Duodenal mucosa (tissue), 2 donors: Measurements from ENCODE around the gene TREX2.

ENCODE experiments used
- H3K27ac ChIP-seq: one replicate; pipeline ENCODE4 v1.7.0; 2013; ENCODE audit warnings: low read depth, low read length
- H3K27me3 ChIP-seq, 2 donors: one replicate each; pipeline ENCODE4 v1.7.0; 2013; ENCODE audit warnings: low read length in 2 of 2, control low read depth in 1 of 2; ENCODE audit not compliant: insufficient read depth in 2 of 2, control insufficient read depth in 1 of 2
- H3K36me3 ChIP-seq, 2 donors: one replicate each; pipeline ENCODE4 v1.7.0; 2013; ENCODE audit warnings: low read length in 2 of 2, control low read depth in 1 of 2; ENCODE audit not compliant: insufficient read depth in 2 of 2, control insufficient read depth in 1 of 2
- H3K4me1 ChIP-seq, 2 donors: one replicate each; pipeline ENCODE4 v1.7.0; 2013; ENCODE audit warnings: low read length in 2 of 2, control low read depth in 1 of 2; ENCODE audit not compliant: insufficient read depth in 2 of 2, control insufficient read depth in 1 of 2
- H3K4me3 ChIP-seq, 2 donors: one replicate each; pipeline ENCODE4 v1.7.0; 2013; ENCODE audit warnings: low read length in 2 of 2, low read depth in 1 of 2
- H3K9ac ChIP-seq, 2 donors: one replicate each; pipeline ENCODE4 v1.7.0; 2013; ENCODE audit warnings: low read length in 2 of 2, low read depth in 1 of 2
- H3K9me3 ChIP-seq, 2 donors: one replicate each; pipeline ENCODE4 v1.7.0; 2013; ENCODE audit warnings: low read length in 2 of 2, control low read depth in 1 of 2; ENCODE audit not compliant: control insufficient read depth in 1 of 2

Gene TREX2

GRCh38 chrX:153445856-153446635 lies at the start of gene TREX2:
TSS of gene TREX2 (minus strand) at chrX:153446056. CDS start at chrX:153445430, 626 bp downstream.
- Histone ChIP-seq H3K27ac (no peak within 1 kb of the TSS), H3K4me3 (no peak within 1 kb of the TSS), H3K9me3 (no peaks in the 10 kb centered on the region), H3K27me3 (no peaks in the 10 kb centered on the region), H3K9ac (no peak within 1 kb of the TSS), H3K36me3 (peaks cover 0 to 4% of the 10 kb centered on the region in 2 donors), H3K4me1 (no peaks in the 10 kb centered on the region)

- no peaks in the 10 kb centered on the region for H3K36me3 ChIP-seq
- no peak overlapping the region for H3K4me3 ChIP-seq
- H3K27me3 ChIP-seq, result no peaks in the 10 kb centered on the region
- no peaks in the 10 kb centered on the region for H3K4me1 ChIP-seq
- H3K27ac ChIP-seq, result no peak overlapping the region
- H3K9ac ChIP-seq, result no peak overlapping the region
- no peaks in the 10 kb centered on the region for H3K9me3 ChIP-seq
Measured at GRCh38 chrX:153495362-153495751, 49.5 kb upstream of the TREX2 start.

GRCh38 chrX:153494541-153495361 lies 48.9 kb upstream of the TREX2 start, which contains the start of gene BGN:
TSS of gene BGN (plus strand) at chrX:153494980. CDS start at chrX:153504632, 9,652 bp downstream.
- no peaks in the 10 kb centered on the region for H3K4me1 ChIP-seq
- no peaks in the 10 kb centered on the region for H3K27me3 ChIP-seq
- no peak within 1 kb of the TSS for H3K27ac ChIP-seq
- no peaks in the 10 kb centered on the region for H3K9me3 ChIP-seq
- H3K4me3 ChIP-seq, result no peak within 1 kb of the TSS
- H3K36me3 ChIP-seq, result no peaks in the 10 kb centered on the region
- no peak within 1 kb of the TSS for H3K9ac ChIP-seq

- no peak overlapping the region for H3K9ac ChIP-seq
- H3K27ac ChIP-seq, result no peak overlapping the region
- H3K4me1 ChIP-seq, result no peaks in the 10 kb centered on the region
- no peak overlapping the region for H3K4me3 ChIP-seq
- H3K9me3 ChIP-seq, result no peaks in the 10 kb centered on the region
- H3K27me3 ChIP-seq, result no peaks in the 10 kb centered on the region
- H3K36me3 ChIP-seq, result no peaks in the 10 kb centered on the region
Measured at GRCh38 chrX:153494061-153494460, 48.2 kb upstream of the TREX2 start.

GRCh38 chrX:153493085-153493484 lies 47.2 kb upstream of the TREX2 start:
- Histone ChIP-seq H3K36me3 (no peaks in the 10 kb centered on the region), H3K4me1 (no peaks in the 10 kb centered on the region), H3K9ac (no peak overlapping the region), H3K27ac (no peak overlapping the region), H3K9me3 (no peaks in the 10 kb centered on the region), H3K4me3 (no peak overlapping the region), H3K27me3 (no peaks in the 10 kb centered on the region)

- H3K9me3 ChIP-seq, result no peaks in the 10 kb centered on the region
- no peaks in the 10 kb centered on the region for H3K36me3 ChIP-seq
- H3K9ac ChIP-seq, result no peak overlapping the region
- H3K4me1 ChIP-seq, result no peaks in the 10 kb centered on the region
- H3K27ac ChIP-seq, result no peak overlapping the region
- no peak overlapping the region for H3K4me3 ChIP-seq
- no peaks in the 10 kb centered on the region for H3K27me3 ChIP-seq
Measured at GRCh38 chrX:153492543-153492942, 46.7 kb upstream of the TREX2 start.

- H3K4me1 ChIP-seq, result no peaks in the 10 kb centered on the region
- no peak overlapping the region for H3K27ac ChIP-seq
- H3K9ac ChIP-seq, result no peak overlapping the region
- H3K4me3 ChIP-seq, result no peak overlapping the region
- H3K9me3 ChIP-seq, result no peaks in the 10 kb centered on the region
- no peaks in the 10 kb centered on the region for H3K36me3 ChIP-seq
- H3K27me3 ChIP-seq, result no peaks in the 10 kb centered on the region
Measured at GRCh38 chrX:153491918-153492317, 46.1 kb upstream of the TREX2 start.

- H3K27me3 ChIP-seq, result no peaks in the 10 kb centered on the region
- no peak overlapping the region for H3K9ac ChIP-seq
- H3K27ac ChIP-seq, result no peak overlapping the region
Measured at GRCh38 chrX:153491351-153491914, 45.6 kb upstream of the TREX2 start.

GRCh38 chrX:153490217-153490930 lies 44.5 kb upstream of the TREX2 start:
- H3K9ac ChIP-seq, result no peak overlapping the region
- no peaks in the 10 kb centered on the region for H3K4me1 ChIP-seq
- no peaks in the 10 kb centered on the region for H3K36me3 ChIP-seq
- H3K4me3 ChIP-seq, result no peak overlapping the region
- no peaks in the 10 kb centered on the region for H3K9me3 ChIP-seq
- no peak overlapping the region for H3K27ac ChIP-seq
- H3K27me3 ChIP-seq, result no peaks in the 10 kb centered on the region

More at GRCh38 chrX:153491351-153491914, 45.6 kb upstream of the TREX2 start:
- Histone ChIP-seq H3K9me3 (no peaks in the 10 kb centered on the region), H3K36me3 (no peaks in the 10 kb centered on the region), H3K4me1 (no peaks in the 10 kb centered on the region), H3K4me3 (no peak overlapping the region)
